GM12878 (cell line): ENCODE measurements around the gene RNF41. TPM values are rescaled to one million over a fixed set of nuclear protein-coding genes. Genes with fewer than 3 reads are reported as not detected.

Source experiments
- ATAC-seq: fragments of 200-7000 bp; cut with Tn5 transposase; 3 replicates; pipeline ENCODE4 v1.9.1; 2020; ENCODE audit warnings: mild to moderate bottlenecking, moderate library complexity
- BruUV-seq: library from RNA; stranded (reverse); fragments of 400-500 nt; replicated peaks from 2 replicates; lab custom pipeline; 2021; lab: Mats Ljungman, UMichigan
- CTCF ChIA-PET: fragments of 300-600 bp; sonication (Branson Sonifier 250); formaldehyde crosslinking; extraction: SDS; loops from one replicate; lab custom pipeline; 2021; ENCODE audit warnings: inconsistent platforms; lab: Yijun Ruan, JAX
- POLR2A ChIA-PET: fragments of 350-600 bp; formaldehyde crosslinking; extraction: SDS; loops from one replicate; lab custom pipeline; 2021; ENCODE audit warnings: inconsistent platforms; lab: Charles Lee
- RAD21 ChIA-PET: fragments of 300-600 bp; sonication (Branson Sonifier 250); formaldehyde crosslinking; loops from one replicate; lab custom pipeline; 2023; ENCODE audit warnings: antibody characterized with exemption; ENCODE audit not compliant: unreplicated experiment; lab: Charles Lee
- SMC1A ChIA-PET: fragments of 300-600 bp; sonication (Branson Sonifier 250); formaldehyde crosslinking; loops from one replicate; lab custom pipeline; 2023; ENCODE audit not compliant: unreplicated experiment, uncharacterized antibody; lab: Charles Lee
- DNase-seq: peaks from one replicate; pipeline ENCODE4 v3.0.0-alpha.2; 2011; ENCODE audit warnings: low read depth, low spot score
- FAIRE-seq: peaks from 3 replicates; lab custom pipeline; 2011; peaks lifted over from hg19 to GRCh38; lab: Jason Lieb, UNC
- H2AFZ ChIP-seq: 2 replicates; pipeline ENCODE4 v1.6.0; 2011; ENCODE audit warnings: low read depth, low read length, control low read depth; ENCODE audit not compliant: control insufficient read depth
- H3K27ac ChIP-seq: 2 replicates; pipeline ENCODE4 v1.5.1; 2011; ENCODE audit warnings: control low read depth; ENCODE audit not compliant: control insufficient read depth, insufficient read depth
- H3K27me3 ChIP-seq, 2 experiments: replicated peaks in 1 of 2; 2 replicates each; pipeline versions ENCODE4 v1.6.0 to v1.6.1; 2011; ENCODE audit warnings: low read length in 1 of 2; ENCODE audit not compliant: control insufficient read depth in 2 of 2, insufficient read depth in 2 of 2
- H3K36me3 ChIP-seq, 2 experiments: 2 replicates each; pipeline ENCODE4 v1.5.1; 2011; ENCODE audit warnings: low read length in 1 of 2; ENCODE audit not compliant: control insufficient read depth in 2 of 2, insufficient read depth in 2 of 2
- H3K4me1 ChIP-seq: 2 replicates; pipeline ENCODE4 v1.6.1; 2011; ENCODE audit warnings: mild to moderate bottlenecking, low read length, moderate library complexity, mixed read lengths; ENCODE audit not compliant: control insufficient read depth, insufficient read depth
- H3K4me2 ChIP-seq: 2 replicates; pipeline ENCODE4 v1.6.0; 2011; ENCODE audit warnings: control low read depth; ENCODE audit not compliant: control insufficient read depth, insufficient read depth
- H3K4me3 ChIP-seq: fragments of 200-600 bp; sonication (generic); 2 replicates; pipeline ENCODE4 v1.5.1; 2016
- H3K79me2 ChIP-seq: 2 replicates; pipeline ENCODE4 v1.6.0; 2011; ENCODE audit warnings: low read length; ENCODE audit not compliant: control insufficient read depth, insufficient read depth
- H3K9ac ChIP-seq: 2 replicates; pipeline ENCODE4 v1.8.0; 2011; ENCODE audit warnings: low read length, control low read depth, mixed read lengths; ENCODE audit not compliant: control insufficient read depth, insufficient read depth
- H3K9me3 ChIP-seq: replicated peaks from 3 replicates; pipeline ENCODE4 v1.5.1; 2011; ENCODE audit warnings: mild to moderate bottlenecking, low read length; ENCODE audit not compliant: control insufficient read depth, insufficient read depth
- H4K20me1 ChIP-seq: 2 replicates; pipeline ENCODE4 v1.6.0; 2011; ENCODE audit not compliant: control insufficient read depth, insufficient read depth
- CREB1 ChIP-seq: IDR thresholded peaks from 2 replicates; pipeline ENCODE4 v1.6.1; 2012; ENCODE audit warnings: low read depth, mild to moderate bottlenecking, inconsistent platforms
- IKZF1 ChIP-seq: fragments of 450-650 bp; conservative IDR thresholded peaks from 2 replicates; pipeline ENCODE4 v1.6.1; 2017; ENCODE audit warnings: antibody characterized with exemption, mild to moderate bottlenecking
- ZBTB40 ChIP-seq: fragments of 450-650 bp; IDR thresholded peaks from 2 replicates; pipeline ENCODE4 v1.6.1; 2016; ENCODE audit warnings: mild to moderate bottlenecking, moderate library complexity, borderline replicate concordance
- WGBS: methylation state at CpG from one replicate; pipeline ENCODE4 v1.1.6; 2016; ENCODE audit warnings: low lambda C conversion rate; ENCODE audit not compliant: insufficient replicate concordance, insufficient coverage; ENCODE audit errors: missing lambda C conversion rate; 5-methylcytosine and 5-hydroxymethylcytosine counted together
- in situ Hi-C: fragments of 300-500 bp; cut with MboI; formaldehyde crosslinking; loops from 9 replicates; pipeline ENCODE4 v1.14.3; 2018; ENCODE audit warnings: mixed read lengths
- intact Hi-C: fragments of 100-400 bp; cut with micrococcal nuclease; formaldehyde crosslinking; loops from one replicate; pipeline ENCODE4 v1.14.2; 2022; ENCODE audit not compliant: unreplicated experiment
- polyA plus RNA-seq, 11 experiments: library from polyadenylated mRNA; depleted of rRNA in 4 of 11; unstranded in 6 of 11; stranded (reverse) in 5 of 11; fragments of >200 nt; fragmentation: Nextera tagmentation in 4 of 11; fragmentation: Illumina TruSeq in 1 of 11; extraction: Ambion mirVana in 4 of 11; extraction: Trizol in 1 of 11; gene quantifications; 1 replicate in 1 of 11; 2 replicates in 10 of 11; pipeline versions ENCODE4 v1.2.1 to v1.2.3, GENCODE V29; 2011 to 2016; ENCODE audit warnings: inconsistent platforms in 2 of 11, missing spikeins in 2 of 11, low read depth in 1 of 11
- total RNA-seq, 4 experiments: library from RNA; depleted of rRNA in 3 of 4; stranded (reverse); fragments of >200 nt in 3 of 4; fragmentation: Illumina TruSeq in 1 of 4; extraction: Trizol in 1 of 4; gene quantifications; 2 replicates each; pipeline versions ENCODE4 v1.2.1 to v1.2.3, GENCODE V29; 2013 to 2021

RNF41 gene
- total and polyA plus RNA-seq, 10 of the 15 experiments (the other 5 are each of a cell fraction or from before 2014, with no cell fraction given): 11.1 to 47.8 (median 30.6) TPM

- intact Hi-C loops: loop anchor here (1.0 to 10.0 kb wide), 3 partner anchors 64 to 404 kb away; no protein-coding TSS in a partner anchor
- peak overlapping the region; percentile 50; the same call in 1 of the 2 replicates for H3K4me3 ChIP-seq
- SMC1A ChIA-PET: interaction anchor here (0.7 to 6.2 kb wide), 7 partner anchors 16 to 76 kb away, joined by 3 to 68 read pairs (median 11); partner anchors contain the start of genes ESYT1, RNF41 and ZC3H10
- no peak for TF ChIP-seq CREB1
- no peak for TF ChIP-seq IKZF1
- no peak for TF ChIP-seq ZBTB40
- TF ChIP-seq, all 136 proteins: peak for 0
- BruUV-seq: no TSS peak
- H4K20me1 ChIP-seq: no peaks in the 10 kb centered on the region; the same call in 1 of the 2 replicates
- H3K27me3 ChIP-seq: no peaks in the 10 kb centered on the region
- peak overlapping the region; percentile 99 for H3K4me2 ChIP-seq
- H3K9me3 ChIP-seq: no peaks in the 10 kb centered on the region
- 23% methylated on average over 9 of the region's 9 CpGs for WGBS
- ChIA-PET RAD21 (interaction anchor here (0.6 to 4.6 kb wide), 7 partner anchors 12 to 453 kb away, joined by 3 to 98 read pairs (median 32); partner anchors contain the start of genes ESYT1, RNF41, STAT2 and ZC3H10), POLR2A (interaction anchor here (0.7 to 7.7 kb wide), 6 partner anchors 31 to 126 kb away, joined by 3 to 68 read pairs (median 28); partner anchors contain the start of genes ESYT1, MYL6, RNF41 and ZC3H10), CTCF (interaction anchor here (1.0 to 8.9 kb wide), 13 partner anchors 11 to 283 kb away, joined by 3 to 129 read pairs (median 6); partner anchors contain the start of genes ESYT1, MYL6, PA2G4 and RNF41)
- H2AFZ ChIP-seq: peak overlapping the region; percentile 65
- in situ Hi-C loops: loop anchor here (5.0 kb wide), 1 partner anchor 277 kb away; the partner anchor contains the start of gene SPRYD4
- H3K79me2 ChIP-seq: peaks cover 27% of the 10 kb centered on the region
- no peaks in the 10 kb centered on the region for H3K36me3 ChIP-seq
- DNase-seq (no peak), FAIRE-seq (no peak), ATAC-seq (no peak)
- H3K27ac ChIP-seq: peak overlapping the region; percentile 91; the same call in 1 of the 2 replicates
- 0 out of 2 replicates have a peak, but pooled peaks cover 4% of the 10 kb centered on the region for H3K4me1 ChIP-seq
- H3K9ac ChIP-seq: peak overlapping the region; percentile 87
Measured at GRCh38 chr12:56190695-56191155, 31.0 kb downstream of the RNF41 start.
